B cell (primary cell): ENCODE measurements around the gene YPEL5. TPM values are rescaled to one million over a fixed set of nuclear protein-coding genes. Genes with fewer than 3 reads are reported as not detected.

Experiments
- ATAC-seq: fragments of 200-7000 bp; cut with Tn5 transposase; one replicate; pipeline ENCODE4 v1.10.0; 2021; ENCODE audit warnings: low read depth, mild to moderate bottlenecking, moderate number of reproducible peaks, moderate library complexity
- CTCF ChIA-PET: fragments of 350-600 bp; sonication (Branson Sonifier 250); formaldehyde crosslinking; loops from one replicate; lab custom pipeline; 2021; ENCODE audit warnings: antibody characterized with exemption, inconsistent platforms; lab: Charles Lee
- POLR2A ChIA-PET: fragments of 350-600 bp; sonication (Branson Sonifier 250); formaldehyde crosslinking; loops from one replicate; lab custom pipeline; 2021; ENCODE audit warnings: antibody characterized with exemption; lab: Charles Lee
- DNase-seq: peaks from one replicate; pipeline ENCODE4 v3.0.0; 2013
- H2AFZ ChIP-seq: 2 replicates; pipeline ENCODE4 v1.6.1; 2012; ENCODE audit warnings: mild to moderate bottlenecking, low read depth, low read length; ENCODE audit not compliant: insufficient read depth, poor library complexity, severe bottlenecking
- H3K27ac ChIP-seq, 2 donors: 1 replicate in 1 of 2; 2 replicates in 1 of 2; pipeline ENCODE4 v1.5.1; 2012 to 2013; ENCODE audit warnings: low read length in 2 of 2, mild to moderate bottlenecking in 2 of 2, moderate library complexity in 1 of 2
- H3K27me3 ChIP-seq, 4 experiments: fragments of 200-600 bp in 1 of 4; sonication (generic) in 1 of 4; replicated peaks in 1 of 4; 1 replicate in 2 of 4; 2 replicates in 2 of 4; pipeline versions ENCODE4 v1.6.1 to v1.7.0; 2013 to 2016; ENCODE audit warnings: low read length in 3 of 4, mild to moderate bottlenecking in 2 of 4, mixed read lengths in 1 of 4, moderate library complexity in 1 of 4; ENCODE audit not compliant: insufficient read depth in 4 of 4, control insufficient read depth in 3 of 4; ENCODE audit errors: control extremely low read depth in 1 of 4
- H3K36me3 ChIP-seq, 2 experiments: replicated peaks in 1 of 2; 1 replicate in 1 of 2; 2 replicates in 1 of 2; pipeline versions ENCODE4 v1.6.1 to v1.7.1; 2013; ENCODE audit warnings: low read length in 1 of 2; ENCODE audit not compliant: insufficient read depth in 2 of 2, control insufficient read depth in 1 of 2; ENCODE audit errors: control extremely low read depth in 1 of 2, extremely low read depth in 1 of 2
- H3K4me1 ChIP-seq, 2 donors: fragments of 200-600 bp in 1 of 2; sonication (generic) in 1 of 2; 1 replicate in 1 of 2; 2 replicates in 1 of 2; pipeline versions ENCODE4 v1.5.1 to v1.6.1; 2013 to 2017; ENCODE audit warnings: low read length in 2 of 2; ENCODE audit not compliant: control insufficient read depth in 2 of 2, insufficient read depth in 2 of 2
- H3K4me2 ChIP-seq: replicated peaks from 2 replicates; pipeline ENCODE3; 2012; ENCODE audit warnings: mild to moderate bottlenecking, low read depth, low read length; ENCODE audit not compliant: poor library complexity, severe bottlenecking
- H3K4me3 ChIP-seq, 5 experiments: fragments of 200-600 bp in 1 of 5; sonication (generic) in 1 of 5; 1 replicate in 3 of 5; 2 replicates in 2 of 5; pipeline versions ENCODE4 v1.5.1 to v1.7.0; 2011 to 2016; ENCODE audit warnings: low read length in 4 of 5, mild to moderate bottlenecking in 4 of 5, low read depth in 2 of 5, control low read depth in 1 of 5, moderate library complexity in 1 of 5; ENCODE audit not compliant: insufficient read depth in 1 of 5; ENCODE audit errors: control extremely low read depth in 1 of 5, extremely low read depth in 1 of 5
- H3K79me2 ChIP-seq: fragments of 200-600 bp; sonication (generic); one replicate; pipeline ENCODE4 v1.6.0; 2016; ENCODE audit warnings: low read length; ENCODE audit not compliant: control insufficient read depth, insufficient read depth
- H3K9ac ChIP-seq: fragments of 200-600 bp; sonication (generic); 2 replicates; pipeline ENCODE4 v1.6.1; 2017; ENCODE audit warnings: mild to moderate bottlenecking, low read length, moderate library complexity
- H3K9me3 ChIP-seq, 3 donors: one replicate each; pipeline versions ENCODE4 v1.6.1 to v1.7.1; 2013; ENCODE audit warnings: low read length in 2 of 3; ENCODE audit not compliant: control insufficient read depth in 2 of 3, insufficient read depth in 1 of 3; ENCODE audit errors: control extremely low read depth in 1 of 3
- H4K20me1 ChIP-seq: 2 replicates; pipeline ENCODE4 v1.6.0; 2012; ENCODE audit warnings: mild to moderate bottlenecking, low read length; ENCODE audit not compliant: insufficient read depth, control insufficient read depth, poor library complexity, severe bottlenecking
- H3K27ac Mint-ChIP-seq: one replicate; pipeline ENCODE4 v1.8.0; 2021; ENCODE audit warnings: mixed read lengths
- H3K27me3 Mint-ChIP-seq: one replicate; pipeline ENCODE4 v1.8.0; 2021; ENCODE audit warnings: mixed read lengths
- H3K4me1 Mint-ChIP-seq: one replicate; pipeline ENCODE4 v1.8.0; 2021; ENCODE audit warnings: mixed read lengths
- H3K4me3 Mint-ChIP-seq: one replicate; pipeline ENCODE4 v1.8.0; 2021; ENCODE audit warnings: mixed read lengths
- H3K9me3 Mint-ChIP-seq: one replicate; pipeline ENCODE4 v1.8.0; 2022; ENCODE audit warnings: mixed read lengths; ENCODE audit not compliant: insufficient read depth
- CTCF ChIP-seq: fragments of 200-600 bp; IDR thresholded peaks from one replicate; pipeline ENCODE4 v1.8.0; 2022; ENCODE audit warnings: antibody characterized with exemption, mild to moderate bottlenecking
- EZH2 ChIP-seq: IDR thresholded peaks from 2 replicates; pipeline ENCODE4 v1.6.1; 2012; ENCODE audit warnings: borderline replicate concordance, low read depth, mild to moderate bottlenecking, moderate library complexity, low read length; ENCODE audit not compliant: insufficient read depth, poor library complexity, severe bottlenecking
- WGBS: methylation state at CpG from one replicate; pipeline ENCODE4 v1.1.5; 2013; ENCODE audit warnings: missing lambda C conversion rate; ENCODE audit not compliant: insufficient coverage; 5-methylcytosine and 5-hydroxymethylcytosine counted together
- intact Hi-C: fragments of 100-400 bp; cut with micrococcal nuclease; formaldehyde crosslinking; loops from one replicate; pipeline ENCODE4 v1.10.0; 2022
- polyA plus RNA-seq: library from polyadenylated mRNA; depleted of rRNA; stranded (reverse); fragments of >200 nt; gene quantifications from 2 replicates; pipeline ENCODE4 v1.2.3, GENCODE V29; 2012
- total RNA-seq, 2 donors: library from RNA; stranded (reverse); fragments of 120-200 nt in 1 of 2; gene quantifications; 1 replicate in 1 of 2; 2 replicates in 1 of 2; pipeline versions ENCODE4 v1.2.3 to v1.2.4, GENCODE V29; 2013 to 2022

The YPEL5 gene
- total and polyA plus RNA-seq, 2 donors (not counting 1 experiment from before 2014, with no cell fraction given): 117 to 426 TPM

GRCh38 chr2:30115141-30115980 lies 31.4 kb upstream of the YPEL5 start:
- H3K9me3 ChIP-seq: no peaks in the 10 kb centered on the region
- no peak overlapping the region for H3K4me3 ChIP-seq
- no peaks in the 10 kb centered on the region for H3K4me1 ChIP-seq
- no peak overlapping the region for H3K9ac ChIP-seq
- ATAC-seq (no peak), DNase-seq (peak; percentile 45)
- H3K9me3 Mint-ChIP-seq: no peaks in the 10 kb centered on the region
- no peaks in the 10 kb centered on the region for H3K4me1 Mint-ChIP-seq
- H3K27me3 Mint-ChIP-seq: peaks cover 20% of the 10 kb centered on the region
- peak overlapping the region; percentile 17 for H2AFZ ChIP-seq
- H3K4me3 Mint-ChIP-seq: no peak overlapping the region
- ChIA-PET POLR2A (no interaction called here), CTCF (interaction anchor here (0.6 to 2.2 kb wide), 8 partner anchors 9 to 596 kb away, joined by 3 to 8 read pairs (median 3); partner anchors contain the start of gene YPEL5)
- H3K27ac ChIP-seq: no peak overlapping the region
- H3K4me2 ChIP-seq: no peak overlapping the region
- H3K27me3 ChIP-seq: peaks cover 0 to 20% (median 3%) of the 10 kb centered on the region in 4 experiments
- WGBS: 59% methylated on average over 18 of the region's 19 CpGs
- H3K79me2 ChIP-seq: no peaks in the 10 kb centered on the region
- TF ChIP-seq EZH2 (no peak), CTCF (peak; percentile 37)
- H3K27ac Mint-ChIP-seq: no peak overlapping the region
- H3K36me3 ChIP-seq: no peaks in the 10 kb centered on the region
- intact Hi-C loops: loop anchor here (1.0 kb wide), 1 partner anchor 25 kb away; no protein-coding TSS in a partner anchor
- no peaks in the 10 kb centered on the region for H4K20me1 ChIP-seq

- no peak overlapping the region for H3K4me2 ChIP-seq
- WGBS: 84% methylated on average over 4 of the region's 5 CpGs
- H3K4me3 ChIP-seq: no peak overlapping the region
- H3K27me3 Mint-ChIP-seq: peaks cover 24% of the 10 kb centered on the region
- H3K9ac ChIP-seq: no peak overlapping the region
- H3K9me3 Mint-ChIP-seq: no peaks in the 10 kb centered on the region
- intact Hi-C loops: loop anchor here (1.0 kb wide), 1 partner anchor 26 kb away; no protein-coding TSS in a partner anchor
- no peak overlapping the region for H3K27ac Mint-ChIP-seq
- no peaks in the 10 kb centered on the region for H3K4me1 ChIP-seq
- no peak for DNase-seq
- no peaks in the 10 kb centered on the region for H4K20me1 ChIP-seq
- H3K4me1 Mint-ChIP-seq: no peaks in the 10 kb centered on the region
- ATAC-seq: no peak
- no peak overlapping the region for H3K4me3 Mint-ChIP-seq
- no peaks in the 10 kb centered on the region for H3K79me2 ChIP-seq
- CTCF ChIA-PET: interaction anchor here (0.7 to 1.6 kb wide), 3 partner anchors 21 to 48 kb away, joined by 3 read pairs; no protein-coding TSS in a partner anchor
- no peak overlapping the region for H2AFZ ChIP-seq
- H3K27me3 ChIP-seq: peaks cover 0 to 22% (median 3%) of the 10 kb centered on the region in 4 experiments
- POLR2A ChIA-PET: no interaction called here
- TF ChIP-seq CTCF: no peak
- TF ChIP-seq EZH2: no peak
- H3K27ac ChIP-seq: no peak overlapping the region
- no peaks in the 10 kb centered on the region for H3K36me3 ChIP-seq
- H3K9me3 ChIP-seq: no peaks in the 10 kb centered on the region
Observed at GRCh38 chr2:30115981-30116285, 30.9 kb upstream of the YPEL5 start.
